Liver (tissue), 9 donors: ENCODE results near the gene MTIF3. TPM values are rescaled to one million over a fixed set of nuclear protein-coding genes. Genes with fewer than 3 reads are reported as not detected.

ENCODE experiments used
- DNase-seq: peaks from one replicate; pipeline ENCODE4 v3.0.0-alpha.2; 2017; ENCODE audit warnings: low spot score
- H3K27ac ChIP-seq, 2 donors: one replicate each; pipeline ENCODE4 v1.7.0; 2013; ENCODE audit warnings: inconsistent platforms in 2 of 2, low read length in 2 of 2, control low read depth in 1 of 2, low read depth in 1 of 2, mild to moderate bottlenecking in 1 of 2
- H3K27me3 ChIP-seq, 4 donors: one replicate each; pipeline versions ENCODE4 v1.6.1 to v1.7.0; 2013; ENCODE audit warnings: low read length in 3 of 4, inconsistent platforms in 1 of 4, mild to moderate bottlenecking in 1 of 4, moderate library complexity in 1 of 4; ENCODE audit not compliant: control insufficient read depth in 4 of 4, insufficient read depth in 4 of 4
- H3K36me3 ChIP-seq, 4 donors: one replicate each; pipeline versions ENCODE4 v1.6.1 to v1.7.0; 2013; ENCODE audit warnings: low read length in 3 of 4, mild to moderate bottlenecking in 3 of 4, low read depth in 1 of 4, moderate library complexity in 1 of 4; ENCODE audit not compliant: control insufficient read depth in 4 of 4, insufficient read depth in 3 of 4
- H3K4me1 ChIP-seq, 4 donors: one replicate each; pipeline versions ENCODE4 v1.6.1 to v1.7.0; 2013; ENCODE audit warnings: low read length in 3 of 4, mild to moderate bottlenecking in 3 of 4, moderate library complexity in 1 of 4; ENCODE audit not compliant: control insufficient read depth in 4 of 4, insufficient read depth in 4 of 4
- H3K4me3 ChIP-seq, 3 donors: one replicate each; pipeline versions ENCODE4 v1.6.1 to v1.7.0; 2013; ENCODE audit warnings: low read length in 3 of 3, control low read depth in 1 of 3, low read depth in 1 of 3, mild to moderate bottlenecking in 1 of 3
- H3K9ac ChIP-seq, 2 donors: one replicate each; pipeline ENCODE4 v1.7.0; 2013; ENCODE audit warnings: low read length in 2 of 2, mild to moderate bottlenecking in 2 of 2, moderate library complexity in 2 of 2, control low read depth in 1 of 2, low read depth in 1 of 2
- H3K9me3 ChIP-seq, 4 donors: one replicate each; pipeline versions ENCODE4 v1.6.1 to v1.7.0; 2013; ENCODE audit warnings: low read length in 3 of 4; ENCODE audit not compliant: control insufficient read depth in 4 of 4
- ATF3 ChIP-seq: IDR thresholded peaks from 2 replicates; pipeline ENCODE4 v1.6.1; 2016; ENCODE audit warnings: antibody characterized with exemption
- CTCF ChIP-seq: fragments of 150-350 bp; IDR thresholded peaks from 2 replicates; pipeline ENCODE4 v1.5.1; 2017; ENCODE audit warnings: improper control_type of control experiment, low read depth, low read length; ENCODE audit not compliant: missing input control
- EGR1 ChIP-seq, 2 donors: IDR thresholded peaks; 2 replicates each; pipeline ENCODE4 v1.6.1; 2016 to 2018; ENCODE audit warnings: antibody characterized with exemption in 2 of 2, low read depth in 2 of 2
- FOXA2 ChIP-seq: IDR thresholded peaks from 2 replicates; pipeline ENCODE4 v1.6.1; 2016; ENCODE audit warnings: antibody characterized with exemption
- HNF4A ChIP-seq, 2 donors: conservative IDR thresholded peaks; 2 replicates each; pipeline ENCODE4 v1.6.1; 2016; ENCODE audit warnings: antibody characterized with exemption in 2 of 2, mild to moderate bottlenecking in 2 of 2
- HNF4G ChIP-seq: IDR thresholded peaks from 2 replicates; pipeline ENCODE4 v1.6.1; 2016; ENCODE audit warnings: antibody characterized with exemption
- JUND ChIP-seq, 2 donors: IDR thresholded peaks; 2 replicates each; pipeline ENCODE4 v1.6.1; 2016; ENCODE audit warnings: antibody characterized with exemption in 2 of 2
- MAX ChIP-seq: IDR thresholded peaks from 2 replicates; pipeline ENCODE4 v1.6.1; 2016; ENCODE audit warnings: antibody characterized with exemption
- NR2F2 ChIP-seq: IDR thresholded peaks from 2 replicates; pipeline ENCODE4 v1.6.1; 2016; ENCODE audit warnings: antibody characterized with exemption
- RAD21 ChIP-seq, 2 donors: IDR thresholded peaks; 2 replicates each; pipeline ENCODE4 v1.6.1; 2016; ENCODE audit warnings: antibody characterized with exemption in 2 of 2, mild to moderate bottlenecking in 2 of 2
- REST ChIP-seq: IDR thresholded peaks from 2 replicates; pipeline ENCODE4 v1.6.1; 2016; ENCODE audit warnings: antibody characterized with exemption, mild to moderate bottlenecking
- RXRA ChIP-seq, 2 donors: IDR thresholded peaks; 2 replicates each; pipeline ENCODE4 v1.6.1; 2017 to 2018; ENCODE audit warnings: antibody characterized with exemption in 2 of 2, mild to moderate bottlenecking in 1 of 2
- SP1 ChIP-seq: IDR thresholded peaks from 2 replicates; pipeline ENCODE4 v1.6.1; 2018; ENCODE audit warnings: antibody characterized with exemption, mild to moderate bottlenecking
- TAF1 ChIP-seq: conservative IDR thresholded peaks from 2 replicates; pipeline ENCODE4 v1.6.1; 2016; ENCODE audit warnings: antibody characterized with exemption, mild to moderate bottlenecking
- YY1 ChIP-seq: IDR thresholded peaks from 2 replicates; pipeline ENCODE4 v1.6.1; 2016; ENCODE audit warnings: antibody characterized with exemption, mild to moderate bottlenecking
- WGBS: extraction: QIAGEN DNeasy Blood & Tissue Kit; methylation state at CpG from one replicate; pipeline ENCODE4 v1.1.7; 2013; 5-methylcytosine and 5-hydroxymethylcytosine counted together
- polyA plus RNA-seq, 2 donors: library from polyadenylated mRNA; stranded (reverse) in 1 of 2; unstranded in 1 of 2; fragments of 200-250 nt in 1 of 2; fragments of >200 nt in 1 of 2; fragmentation: Nextera tagmentation in 1 of 2; extraction: Ambion mirVana in 1 of 2; gene quantifications; one replicate each; pipeline versions ENCODE4 v1.2.1 to v1.2.3, GENCODE V29; 2013 to 2015
- total RNA-seq, 2 donors: library from RNA; depleted of rRNA; stranded (reverse); fragments of >200 nt; gene quantifications; one replicate each; pipeline ENCODE4 v1.2.3, GENCODE V29; 2014
- donor health status: healthy.
- donor health status: healthy.
- donor health status: healthy.
- donor health status: healthy.
- donor health status: healthy.

Gene MTIF3
- total and polyA plus RNA-seq, 4 donors: 28.0 to 62.1 (median 32.8) TPM

GRCh38 chr13:27408074-27408473 is 42.3 kb downstream of the MTIF3 start:
- WGBS: 86% methylated on average over 4 of the region's 4 CpGs
- peaks cover 3 to 38% (median 28%) of the 10 kb centered on the region in 4 donors for H3K4me1 ChIP-seq

GRCh38 chr13:27406178-27406939 is 44.0 kb downstream of the MTIF3 start:
- DNase-seq: no peak
- Histone ChIP-seq H3K4me1 (peaks cover 3 to 44% (median 32%) of the 10 kb centered on the region in 4 donors), H3K27me3 (no peaks in the 10 kb centered on the region), H3K9ac (no peak overlapping the region), H3K4me3 (no peak overlapping the region), H3K36me3 (no peaks in the 10 kb centered on the region), H3K9me3 (no peaks in the 10 kb centered on the region), H3K27ac (peak overlapping the region in 1 of 2 donors; percentile 33)
- WGBS: 72% methylated on average over 12 of the region's 12 CpGs
- TF ChIP-seq REST (no peak), ATF3 (no peak), RXRA (IDR thresholded peaks at IDR 0.05) (peak; percentile 32 to 44), JUND (IDR thresholded peaks at IDR 0.05) (no peak), FOXA2 (no peak), HNF4A (conservative IDR thresholded peaks at IDR 0.05) (peak; percentile 9 to 14), TAF1 (no peak), SP1 (peak; percentile 42), RAD21 (IDR thresholded peaks at IDR 0.05) (peak; percentile 77 to 84), HNF4G (no peak), MAX (peak; percentile 81), YY1 (peak; percentile 71), EGR1 (IDR thresholded peaks at IDR 0.05; ENCODE audit: low read depth in 2 of 2) (no peak)

More at GRCh38 chr13:27408074-27408473, 42.3 kb downstream of the MTIF3 start:
- H3K9me3 ChIP-seq: no peaks in the 10 kb centered on the region
- TF ChIP-seq REST: no peak
- TF ChIP-seq NR2F2: no peak
- no peak for TF ChIP-seq CTCF
- no peak for TF ChIP-seq SP1
- TF ChIP-seq RXRA (IDR thresholded peaks at IDR 0.05): no peak
- no peak for TF ChIP-seq YY1
- no peak overlapping the region for H3K9ac ChIP-seq
- DNase-seq: no peak
- H3K27ac ChIP-seq: no peak overlapping the region
- H3K36me3 ChIP-seq: no peaks in the 10 kb centered on the region
- H3K4me3 ChIP-seq: no peak overlapping the region
- no peaks in the 10 kb centered on the region for H3K27me3 ChIP-seq
